GM23338 (cell line): Measurements from ENCODE around the gene DGKB. TPM values are rescaled to one million over a fixed set of nuclear protein-coding genes. Genes with fewer than 3 reads are reported as not detected.

ENCODE experiments used
- ATAC-seq: fragments of 200-7000 bp; cut with Tn5 transposase; 3 replicates; pipeline ENCODE4 v1.9.1; 2020
- DNase-seq: peaks from one replicate; pipeline ENCODE4 v3.0.0-alpha.2; 2015; ENCODE audit warnings: low spot score
- H2AFZ ChIP-seq: fragments of 200-600 bp; sonication (generic); 2 replicates; pipeline ENCODE4 v1.8.0; 2016; ENCODE audit warnings: antibody characterized with exemption, mild to moderate bottlenecking, moderate library complexity
- H3F3A ChIP-seq: fragments of 200-600 bp; sonication (generic); replicated peaks from 2 replicates; pipeline ENCODE4 v1.8.0; 2017; ENCODE audit warnings: antibody characterized with exemption, mixed run types, low read depth
- H3K27ac ChIP-seq: fragments of 200-600 bp; sonication (generic); 2 replicates; pipeline ENCODE4 v1.6.1; 2016; ENCODE audit warnings: low read depth
- H3K27me3 ChIP-seq: fragments of 200-600 bp; sonication (generic); 2 replicates; pipeline ENCODE4 v1.8.0; 2016; ENCODE audit warnings: mild to moderate bottlenecking, mixed run types, moderate library complexity; ENCODE audit not compliant: insufficient read depth
- H3K36me3 ChIP-seq: fragments of 200-600 bp; sonication (generic); 2 replicates; pipeline ENCODE4 v1.8.0; 2016; ENCODE audit warnings: mild to moderate bottlenecking; ENCODE audit not compliant: insufficient read depth
- H3K4me1 ChIP-seq: fragments of 200-600 bp; sonication (generic); 2 replicates; pipeline ENCODE4 v1.8.0; 2016; ENCODE audit warnings: mild to moderate bottlenecking, moderate library complexity; ENCODE audit not compliant: insufficient read depth
- H3K4me2 ChIP-seq: fragments of 200-600 bp; sonication (generic); 2 replicates; pipeline ENCODE4 v1.7.1; 2017; ENCODE audit warnings: mixed run types
- H3K4me3 ChIP-seq: fragments of 200-600 bp; sonication (generic); 2 replicates; pipeline ENCODE4 v1.6.1; 2016; ENCODE audit warnings: mixed run types
- H3K79me2 ChIP-seq: fragments of 200-600 bp; sonication (generic); replicated peaks from 2 replicates; pipeline ENCODE4 v1.8.0; 2017; ENCODE audit warnings: mild to moderate bottlenecking; ENCODE audit not compliant: insufficient read depth
- H3K9me2 ChIP-seq: fragments of 200-600 bp; sonication (generic); 2 replicates; pipeline ENCODE4 v1.8.0; 2017; ENCODE audit not compliant: insufficient read depth
- H4K20me1 ChIP-seq: fragments of 200-600 bp; sonication (generic); replicated peaks from 2 replicates; pipeline ENCODE4 v1.8.0; 2017; ENCODE audit warnings: mild to moderate bottlenecking; ENCODE audit not compliant: insufficient read depth
- H3K27ac Mint-ChIP-seq: 2 replicates; pipeline ENCODE4 v1.8.0; 2020; ENCODE audit warnings: inconsistent platforms, mild to moderate bottlenecking, moderate library complexity, mixed read lengths
- H3K27me3 Mint-ChIP-seq: 3 replicates; pipeline ENCODE4 v1.8.0; 2022; ENCODE audit warnings: low read depth, mild to moderate bottlenecking, moderate library complexity, mixed read lengths, inconsistent platforms; ENCODE audit not compliant: insufficient read depth, poor library complexity
- H3K36me3 Mint-ChIP-seq: 3 replicates; pipeline ENCODE4 v1.8.0; 2021; ENCODE audit warnings: low read depth, mild to moderate bottlenecking, inconsistent platforms, moderate library complexity, mixed read lengths
- H3K4me1 Mint-ChIP-seq: 3 replicates; pipeline ENCODE4 v1.8.0; 2020; ENCODE audit warnings: mild to moderate bottlenecking, inconsistent platforms, mixed read lengths
- H3K4me3 Mint-ChIP-seq: 3 replicates; pipeline ENCODE4 v1.8.0; 2021; ENCODE audit warnings: moderate library complexity, mild to moderate bottlenecking, inconsistent platforms, mixed read lengths
- H3K9me3 Mint-ChIP-seq: 3 replicates; pipeline ENCODE4 v1.8.0; 2020; ENCODE audit warnings: moderate library complexity, mild to moderate bottlenecking, inconsistent platforms, mixed read lengths
- CREB1 ChIP-seq: fragments of 250-450 bp; sonication (Bioruptor Pico); IDR thresholded peaks from 2 replicates; pipeline ENCODE4 v1.5.0; 2020; ENCODE audit warnings: low read depth, mild to moderate bottlenecking, moderate library complexity
- EZH2 ChIP-seq: fragments of 200-600 bp; sonication (generic); IDR thresholded peaks from one replicate; pipeline ENCODE4 v1.8.0; 2017; ENCODE audit warnings: antibody characterized with exemption, mild to moderate bottlenecking, low read depth; ENCODE audit not compliant: unreplicated experiment
- EZH2phosphoT487 ChIP-seq: fragments of 200-600 bp; sonication (generic); IDR thresholded peaks from one replicate; pipeline ENCODE4 v1.8.1; 2018; ENCODE audit warnings: antibody characterized with exemption; ENCODE audit not compliant: unreplicated experiment
- JUNB ChIP-seq: IDR thresholded peaks from one replicate; pipeline ENCODE4 v1.6.1; 2016; ENCODE audit warnings: antibody characterized with exemption; ENCODE audit not compliant: unreplicated experiment
- NANOG ChIP-seq: IDR thresholded peaks from 2 replicates; pipeline ENCODE4 v1.6.1; 2016; ENCODE audit warnings: antibody characterized with exemption, borderline replicate concordance
- POLR2AphosphoS5 ChIP-seq: IDR thresholded peaks from 2 replicates; pipeline ENCODE4 v1.6.1; 2016; ENCODE audit warnings: antibody characterized with exemption, low read depth
- REST ChIP-seq: IDR thresholded peaks from one replicate; pipeline ENCODE4 v1.6.1; 2018; ENCODE audit warnings: antibody characterized with exemption; ENCODE audit not compliant: unreplicated experiment
- STAT1 ChIP-seq: IDR thresholded peaks from one replicate; pipeline ENCODE4 v1.6.1; 2016; ENCODE audit warnings: antibody characterized with exemption; ENCODE audit not compliant: unreplicated experiment
- ZNF331 ChIP-seq: fragments of 250-450 bp; sonication (Bioruptor Pico); IDR thresholded peaks from 2 replicates; pipeline ENCODE4 v1.5.0; 2020; ENCODE audit warnings: low read depth, mild to moderate bottlenecking, moderate library complexity
- polyA plus RNA-seq: library from polyadenylated mRNA; unstranded; fragments of >200 nt; fragmentation: Nextera tagmentation; extraction: Ambion mirVana; gene quantifications from 2 replicates; pipeline ENCODE4 v1.2.1, GENCODE V29; 2016
- total RNA-seq: library from RNA; depleted of rRNA; stranded (reverse); fragments of >200 nt; shearing (Covaris generic); gene quantifications from 2 replicates; pipeline ENCODE4 v1.2.3, GENCODE V29; 2014
- TF ChIP-seq, protein P1 (sequence below): fragments of 250-450 bp; sonication (Bioruptor Pico); IDR thresholded peaks from 2 replicates; pipeline ENCODE4 v1.5.0; 2020; ENCODE audit warnings: mild to moderate bottlenecking, moderate library complexity
- TF ChIP-seq, protein P2 (sequence below): IDR thresholded peaks from 2 replicates; pipeline ENCODE4 v1.6.1; 2016; ENCODE audit warnings: antibody characterized with exemption
- TF ChIP-seq, protein P3 (sequence below), 2 experiments: fragments of 200-600 bp in 1 of 2; sonication (generic) in 1 of 2; conservative IDR thresholded peaks; 2 replicates each; pipeline versions ENCODE4 v1.5.1 to v1.6.1; 2016 to 2017; ENCODE audit warnings: antibody characterized with exemption in 2 of 2, low read depth in 2 of 2, mild to moderate bottlenecking in 2 of 2, moderate library complexity in 1 of 2

Gene DGKB
- total and polyA plus RNA-seq, 2 experiments from 2014 or later = 4.8 to 11.5 TPM

DNA sequence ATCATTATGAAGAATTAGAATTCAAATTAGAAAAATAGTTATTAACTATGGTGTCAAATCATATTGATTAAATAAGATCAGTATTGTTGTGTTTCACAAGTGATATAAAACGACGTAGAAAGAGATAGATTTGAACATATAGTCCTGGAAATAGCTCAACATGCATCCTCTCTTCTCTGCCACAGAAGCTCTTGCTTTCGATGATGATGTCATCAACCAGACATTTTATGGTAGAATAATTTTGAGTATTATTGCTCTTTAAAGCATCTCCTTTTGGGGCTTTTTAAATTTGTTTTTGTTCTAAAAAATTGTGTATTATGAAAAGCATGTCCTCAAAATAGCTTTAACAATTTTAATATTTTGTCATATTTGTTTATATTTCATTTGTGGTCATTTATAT is 95.0 kb downstream of the DGKB start:
- H3F3A ChIP-seq = no peaks in the 10 kb centered on the region
- no peak overlapping the region for H3K4me3 ChIP-seq
- no peaks in the 10 kb centered on the region for H3K79me2 ChIP-seq
- ATAC-seq = no peak
- H3K36me3 Mint-ChIP-seq = no peaks in the 10 kb centered on the region
- no peak overlapping the region for H3K27ac Mint-ChIP-seq
- H3K27me3 ChIP-seq = no peaks in the 10 kb centered on the region
- H2AFZ ChIP-seq = no peak overlapping the region
- no peaks in the 10 kb centered on the region; the same call in 2 of the 3 replicates for H3K4me1 Mint-ChIP-seq
- no peaks in the 10 kb centered on the region for H3K9me2 ChIP-seq
- no peak overlapping the region for H3K27ac ChIP-seq
- peaks cover 1% of the 10 kb centered on the region for H3K27me3 Mint-ChIP-seq
- no peak for TF ChIP-seq REST
- TF ChIP-seq, protein P1, sequence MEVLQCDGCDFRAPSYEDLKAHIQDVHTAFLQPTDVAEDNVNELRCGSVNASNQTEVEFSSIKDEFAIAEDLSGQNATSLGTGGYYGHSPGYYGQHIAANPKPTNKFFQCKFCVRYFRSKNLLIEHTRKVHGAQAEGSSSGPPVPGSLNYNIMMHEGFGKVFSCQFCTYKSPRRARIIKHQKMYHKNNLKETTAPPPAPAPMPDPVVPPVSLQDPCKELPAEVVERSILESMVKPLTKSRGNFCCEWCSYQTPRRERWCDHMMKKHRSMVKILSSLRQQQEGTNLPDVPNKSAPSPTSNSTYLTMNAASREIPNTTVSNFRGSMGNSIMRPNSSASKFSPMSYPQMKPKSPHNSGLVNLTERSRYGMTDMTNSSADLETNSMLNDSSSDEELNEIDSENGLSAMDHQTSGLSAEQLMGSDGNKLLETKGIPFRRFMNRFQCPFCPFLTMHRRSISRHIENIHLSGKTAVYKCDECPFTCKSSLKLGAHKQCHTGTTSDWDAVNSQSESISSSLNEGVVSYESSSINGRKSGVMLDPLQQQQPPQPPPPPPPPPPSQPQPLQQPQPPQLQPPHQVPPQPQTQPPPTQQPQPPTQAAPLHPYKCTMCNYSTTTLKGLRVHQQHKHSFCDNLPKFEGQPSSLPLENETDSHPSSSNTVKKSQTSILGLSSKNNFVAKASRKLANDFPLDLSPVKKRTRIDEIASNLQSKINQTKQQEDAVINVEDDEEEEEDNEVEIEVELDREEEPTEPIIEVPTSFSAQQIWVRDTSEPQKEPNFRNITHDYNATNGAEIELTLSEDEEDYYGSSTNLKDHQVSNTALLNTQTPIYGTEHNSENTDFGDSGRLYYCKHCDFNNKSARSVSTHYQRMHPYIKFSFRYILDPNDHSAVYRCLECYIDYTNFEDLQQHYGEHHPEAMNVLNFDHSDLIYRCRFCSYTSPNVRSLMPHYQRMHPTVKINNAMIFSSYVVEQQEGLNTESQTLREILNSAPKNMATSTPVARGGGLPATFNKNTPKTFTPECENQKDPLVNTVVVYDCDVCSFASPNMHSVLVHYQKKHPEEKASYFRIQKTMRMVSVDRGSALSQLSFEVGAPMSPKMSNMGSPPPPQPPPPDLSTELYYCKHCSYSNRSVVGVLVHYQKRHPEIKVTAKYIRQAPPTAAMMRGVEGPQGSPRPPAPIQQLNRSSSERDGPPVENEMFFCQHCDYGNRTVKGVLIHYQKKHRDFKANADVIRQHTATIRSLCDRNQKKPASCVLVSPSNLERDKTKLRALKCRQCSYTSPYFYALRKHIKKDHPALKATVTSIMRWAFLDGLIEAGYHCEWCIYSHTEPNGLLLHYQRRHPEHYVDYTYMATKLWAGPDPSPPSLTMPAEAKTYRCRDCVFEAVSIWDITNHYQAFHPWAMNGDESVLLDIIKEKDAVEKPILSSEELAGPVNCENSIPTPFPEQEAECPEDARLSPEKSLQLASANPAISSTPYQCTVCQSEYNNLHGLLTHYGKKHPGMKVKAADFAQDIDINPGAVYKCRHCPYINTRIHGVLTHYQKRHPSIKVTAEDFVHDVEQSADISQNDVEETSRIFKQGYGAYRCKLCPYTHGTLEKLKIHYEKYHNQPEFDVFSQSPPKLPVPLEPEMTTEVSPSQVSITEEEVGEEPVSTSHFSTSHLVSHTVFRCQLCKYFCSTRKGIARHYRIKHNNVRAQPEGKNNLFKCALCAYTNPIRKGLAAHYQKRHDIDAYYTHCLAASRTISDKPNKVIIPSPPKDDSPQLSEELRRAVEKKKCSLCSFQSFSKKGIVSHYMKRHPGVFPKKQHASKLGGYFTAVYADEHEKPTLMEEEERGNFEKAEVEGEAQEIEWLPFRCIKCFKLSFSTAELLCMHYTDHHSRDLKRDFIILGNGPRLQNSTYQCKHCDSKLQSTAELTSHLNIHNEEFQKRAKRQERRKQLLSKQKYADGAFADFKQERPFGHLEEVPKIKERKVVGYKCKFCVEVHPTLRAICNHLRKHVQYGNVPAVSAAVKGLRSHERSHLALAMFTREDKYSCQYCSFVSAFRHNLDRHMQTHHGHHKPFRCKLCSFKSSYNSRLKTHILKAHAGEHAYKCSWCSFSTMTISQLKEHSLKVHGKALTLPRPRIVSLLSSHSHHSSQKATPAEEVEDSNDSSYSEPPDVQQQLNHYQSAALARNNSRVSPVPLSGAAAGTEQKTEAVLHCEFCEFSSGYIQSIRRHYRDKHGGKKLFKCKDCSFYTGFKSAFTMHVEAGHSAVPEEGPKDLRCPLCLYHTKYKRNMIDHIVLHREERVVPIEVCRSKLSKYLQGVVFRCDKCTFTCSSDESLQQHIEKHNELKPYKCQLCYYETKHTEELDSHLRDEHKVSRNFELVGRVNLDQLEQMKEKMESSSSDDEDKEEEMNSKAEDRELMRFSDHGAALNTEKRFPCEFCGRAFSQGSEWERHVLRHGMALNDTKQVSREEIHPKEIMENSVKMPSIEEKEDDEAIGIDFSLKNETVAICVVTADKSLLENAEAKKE (CRISPR knock-in tag) = no peak
- TF ChIP-seq POLR2AphosphoS5 = no peak
- TF ChIP-seq, protein P2, sequence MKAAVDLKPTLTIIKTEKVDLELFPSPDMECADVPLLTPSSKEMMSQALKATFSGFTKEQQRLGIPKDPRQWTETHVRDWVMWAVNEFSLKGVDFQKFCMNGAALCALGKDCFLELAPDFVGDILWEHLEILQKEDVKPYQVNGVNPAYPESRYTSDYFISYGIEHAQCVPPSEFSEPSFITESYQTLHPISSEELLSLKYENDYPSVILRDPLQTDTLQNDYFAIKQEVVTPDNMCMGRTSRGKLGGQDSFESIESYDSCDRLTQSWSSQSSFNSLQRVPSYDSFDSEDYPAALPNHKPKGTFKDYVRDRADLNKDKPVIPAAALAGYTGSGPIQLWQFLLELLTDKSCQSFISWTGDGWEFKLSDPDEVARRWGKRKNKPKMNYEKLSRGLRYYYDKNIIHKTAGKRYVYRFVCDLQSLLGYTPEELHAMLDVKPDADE = no peak
- no peak for TF ChIP-seq EZH2phosphoT487
- no peak for TF ChIP-seq CREB1 (CRISPR knock-in tag)
- TF ChIP-seq STAT1 = no peak
- TF ChIP-seq EZH2 = no peak
- TF ChIP-seq, protein P3, sequence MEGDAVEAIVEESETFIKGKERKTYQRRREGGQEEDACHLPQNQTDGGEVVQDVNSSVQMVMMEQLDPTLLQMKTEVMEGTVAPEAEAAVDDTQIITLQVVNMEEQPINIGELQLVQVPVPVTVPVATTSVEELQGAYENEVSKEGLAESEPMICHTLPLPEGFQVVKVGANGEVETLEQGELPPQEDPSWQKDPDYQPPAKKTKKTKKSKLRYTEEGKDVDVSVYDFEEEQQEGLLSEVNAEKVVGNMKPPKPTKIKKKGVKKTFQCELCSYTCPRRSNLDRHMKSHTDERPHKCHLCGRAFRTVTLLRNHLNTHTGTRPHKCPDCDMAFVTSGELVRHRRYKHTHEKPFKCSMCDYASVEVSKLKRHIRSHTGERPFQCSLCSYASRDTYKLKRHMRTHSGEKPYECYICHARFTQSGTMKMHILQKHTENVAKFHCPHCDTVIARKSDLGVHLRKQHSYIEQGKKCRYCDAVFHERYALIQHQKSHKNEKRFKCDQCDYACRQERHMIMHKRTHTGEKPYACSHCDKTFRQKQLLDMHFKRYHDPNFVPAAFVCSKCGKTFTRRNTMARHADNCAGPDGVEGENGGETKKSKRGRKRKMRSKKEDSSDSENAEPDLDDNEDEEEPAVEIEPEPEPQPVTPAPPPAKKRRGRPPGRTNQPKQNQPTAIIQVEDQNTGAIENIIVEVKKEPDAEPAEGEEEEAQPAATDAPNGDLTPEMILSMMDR (conservative IDR thresholded peaks at IDR 0.05; ENCODE audit: low read depth in 2 of 2) = no peak
- no peak for TF ChIP-seq NANOG
- TF ChIP-seq JUNB = no peak
- no peak for TF ChIP-seq ZNF331 (CRISPR knock-in tag)
- H3K4me3 Mint-ChIP-seq = no peak overlapping the region
- no peak overlapping the region for H3K4me2 ChIP-seq
- H3K36me3 ChIP-seq = no peaks in the 10 kb centered on the region
- peaks cover 2% of the 10 kb centered on the region; the same call in 1 of the 2 replicates for H3K4me1 ChIP-seq
- DNase-seq = no peak
- no peaks in the 10 kb centered on the region for H4K20me1 ChIP-seq
- no peaks in the 10 kb centered on the region for H3K9me3 Mint-ChIP-seq
